HG03460 (cell line): ENCODE results near the gene CENPVL1.
"Not testable (repeated sequence)": the region's sequence is repeated elsewhere in the genome, so short reads cannot be mapped to it uniquely, and the experiment has no call there.

ENCODE experiments used
- ATAC-seq: cut with Tn5 transposase; IDR thresholded peaks from one replicate; pipeline ENCODE4 v1.9.1; 2021; ENCODE audit not compliant: unreplicated experiment

CENPVL1 gene

DNA sequence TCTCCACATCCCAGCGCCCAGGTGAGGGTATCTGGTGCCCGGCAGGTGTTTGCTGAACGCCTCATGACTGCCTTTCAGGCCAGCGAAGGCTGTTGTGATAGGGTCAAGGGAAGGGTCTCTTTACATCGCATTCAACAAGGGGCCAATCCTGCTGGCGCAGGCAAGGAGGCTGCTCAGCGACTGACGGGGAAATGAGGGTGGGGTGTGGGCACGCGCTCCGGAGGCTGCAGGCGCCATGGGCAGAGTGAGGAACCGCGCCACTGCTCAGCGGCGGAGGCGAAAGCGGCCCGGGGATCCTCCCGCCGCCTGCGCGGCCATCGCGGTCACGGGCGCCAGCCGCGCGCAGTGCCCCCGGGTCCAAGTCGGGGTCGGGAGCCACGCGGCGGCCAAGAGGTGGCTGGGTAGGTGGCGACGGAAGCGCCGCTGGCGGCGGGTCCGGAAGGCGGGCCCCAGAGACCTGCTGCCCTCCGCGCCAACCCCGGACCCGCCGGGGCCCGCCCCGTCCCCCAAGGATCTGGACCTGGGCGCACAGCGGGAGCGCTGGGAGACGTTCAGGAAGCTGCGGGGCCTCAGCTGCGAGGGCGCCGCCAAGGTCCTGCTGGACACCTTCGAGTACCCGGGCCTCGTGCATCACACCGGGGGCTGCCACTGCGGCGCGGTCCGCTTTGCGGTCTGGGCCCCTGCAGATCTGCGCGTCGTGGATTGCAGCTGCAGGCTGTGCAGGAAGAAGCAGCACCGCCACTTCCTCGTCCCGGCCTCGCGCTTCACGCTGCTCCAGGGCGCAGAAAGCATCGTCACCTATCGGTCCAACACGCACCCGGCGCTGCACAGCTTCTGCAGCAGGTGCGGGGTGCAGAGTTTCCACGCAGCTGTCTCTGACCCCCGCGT lies at the start of gene CENPVL1:
TSS of gene CENPVL1 (plus strand) at position 236 of the 888 bp plus-strand sequence. CDS start at position 236, 0 bp downstream.
- not testable (repeated sequence) for ATAC-seq

DNA sequence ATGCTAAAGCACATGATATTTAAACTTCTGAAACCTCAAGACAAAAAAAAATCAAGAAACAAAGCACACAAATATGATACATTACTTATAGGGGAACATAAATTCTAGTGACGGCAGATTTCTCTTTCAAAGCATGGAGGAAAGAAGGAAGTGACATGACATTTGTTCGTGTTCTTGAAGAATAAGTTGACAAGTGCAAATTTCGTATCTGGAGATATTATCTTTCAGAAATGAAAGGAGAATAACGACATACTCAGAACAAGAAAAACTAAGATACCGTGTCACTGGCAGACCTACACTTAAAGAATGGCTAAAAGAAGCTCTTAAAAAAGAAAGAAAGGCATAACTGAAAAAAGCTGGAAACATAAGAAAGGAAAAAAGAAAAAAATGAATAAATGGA lies 44.3 kb upstream of the CENPVL1 start:
- ATAC-seq: no peak

DNA sequence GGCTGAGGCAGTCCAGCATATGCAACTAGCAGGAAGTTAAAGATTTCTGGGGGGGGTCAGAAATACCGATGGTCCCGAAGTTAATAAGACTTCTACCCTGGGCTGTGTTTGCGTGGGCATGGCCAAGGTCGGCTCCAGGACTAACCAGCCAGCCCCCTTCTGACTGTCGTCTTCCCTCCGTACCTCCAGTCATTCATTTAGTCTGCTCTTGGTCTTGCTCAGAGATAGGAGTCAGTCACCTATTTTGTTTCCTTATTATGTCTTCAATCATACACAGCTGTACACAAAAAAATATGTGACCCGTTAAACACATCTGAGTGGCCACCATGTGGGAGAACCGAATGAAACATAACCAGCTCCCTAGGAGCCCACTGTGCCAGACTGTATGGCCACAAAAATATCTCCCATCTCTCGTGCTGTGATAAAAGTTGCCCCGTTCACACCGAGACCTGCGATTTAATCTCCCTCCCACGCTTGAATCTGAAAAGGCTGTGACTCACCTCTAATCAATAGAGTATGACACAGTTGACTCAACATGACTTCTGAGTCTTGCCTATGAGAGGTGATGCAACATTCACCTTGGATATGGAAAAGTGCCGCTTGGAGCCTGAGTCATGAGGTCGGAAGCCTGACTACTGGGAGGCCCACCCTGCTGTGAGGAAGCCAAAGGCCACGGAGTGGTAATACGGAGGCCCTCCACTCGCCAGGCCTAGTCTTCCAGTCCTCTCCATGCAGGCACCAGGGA lies 30.5 kb upstream of the CENPVL1 start:
- not testable (repeated sequence) for ATAC-seq

DNA sequence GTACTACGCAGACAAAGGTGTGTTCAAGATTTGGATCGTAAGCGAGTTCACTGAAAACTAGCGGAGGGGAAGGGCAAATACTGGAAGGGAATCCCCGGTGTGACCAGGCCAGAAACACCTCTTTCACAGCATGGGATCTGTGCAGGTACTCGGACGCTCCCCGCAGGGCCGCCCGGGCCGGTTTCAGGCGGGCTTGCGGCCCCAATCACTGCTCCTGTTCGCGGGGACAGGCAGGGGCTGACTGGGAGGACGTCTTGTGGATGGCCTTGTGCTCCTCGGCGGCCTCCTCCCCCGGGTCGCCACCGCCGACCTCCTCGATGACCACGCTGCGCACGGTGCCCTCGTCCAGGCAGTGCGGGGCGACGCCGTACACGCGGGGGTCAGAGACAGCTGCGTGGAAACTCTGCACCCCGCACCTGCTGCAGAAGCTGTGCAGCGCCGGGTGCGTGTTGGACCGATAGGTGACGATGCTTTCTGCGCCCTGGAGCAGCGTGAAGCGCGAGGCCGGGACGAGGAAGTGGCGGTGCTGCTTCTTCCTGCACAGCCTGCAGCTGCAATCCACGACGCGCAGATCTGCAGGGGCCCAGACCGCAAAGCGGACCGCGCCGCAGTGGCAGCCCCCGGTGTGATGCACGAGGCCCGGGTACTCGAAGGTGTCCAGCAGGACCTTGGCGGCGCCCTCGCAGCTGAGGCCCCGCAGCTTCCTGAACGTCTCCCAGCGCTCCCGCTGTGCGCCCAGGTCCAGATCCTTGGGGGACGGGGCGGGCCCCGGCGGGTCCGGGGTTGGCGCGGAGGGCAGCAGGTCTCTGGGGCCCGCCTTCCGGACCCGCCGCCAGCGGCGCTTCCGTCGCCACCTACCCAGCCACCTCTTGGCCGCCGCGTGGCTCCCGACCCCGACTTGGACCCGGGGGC lies 28.2 kb upstream of the CENPVL1 start:
- ATAC-seq: not testable (repeated sequence)

DNA sequence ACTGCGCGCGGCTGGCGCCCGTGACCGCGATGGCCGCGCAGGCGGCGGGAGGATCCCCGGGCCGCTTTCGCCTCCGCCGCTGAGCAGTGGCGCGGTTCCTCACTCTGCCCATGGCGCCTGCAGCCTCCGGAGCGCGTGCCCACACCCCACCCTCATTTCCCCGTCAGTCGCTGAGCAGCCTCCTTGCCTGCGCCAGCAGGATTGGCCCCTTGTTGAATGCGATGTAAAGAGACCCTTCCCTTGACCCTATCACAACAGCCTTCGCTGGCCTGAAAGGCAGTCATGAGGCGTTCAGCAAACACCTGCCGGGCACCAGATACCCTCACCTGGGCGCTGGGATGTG lies 27.6 kb upstream of the CENPVL1 start, which contains the start of gene CENPVL2:
TSS of gene CENPVL2 (minus strand) at position 112 of the 343 bp plus-strand sequence. CDS start at position 112, 0 bp downstream.
- ATAC-seq: not testable (repeated sequence)

DNA sequence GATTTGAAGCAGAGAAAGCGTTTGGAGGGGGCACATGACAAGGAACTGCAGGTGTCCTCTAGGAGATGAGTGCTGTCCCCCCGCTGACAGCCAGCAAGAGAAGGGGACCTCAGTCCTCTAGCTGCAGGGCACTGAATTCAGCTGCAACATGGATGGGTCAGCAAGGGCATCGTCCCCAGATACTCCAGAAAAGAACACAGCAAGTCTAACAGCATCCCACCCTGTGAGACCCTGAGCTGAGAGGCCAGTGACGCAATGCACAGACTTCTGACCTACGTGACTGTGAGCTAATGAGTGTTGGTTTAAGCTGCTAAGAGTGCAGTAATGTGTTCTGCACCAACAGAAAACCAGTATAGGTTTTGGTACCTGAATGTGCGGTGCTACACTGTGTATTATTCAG lies 16.1 kb upstream of the CENPVL1 start:
- ATAC-seq: no peak

DNA sequence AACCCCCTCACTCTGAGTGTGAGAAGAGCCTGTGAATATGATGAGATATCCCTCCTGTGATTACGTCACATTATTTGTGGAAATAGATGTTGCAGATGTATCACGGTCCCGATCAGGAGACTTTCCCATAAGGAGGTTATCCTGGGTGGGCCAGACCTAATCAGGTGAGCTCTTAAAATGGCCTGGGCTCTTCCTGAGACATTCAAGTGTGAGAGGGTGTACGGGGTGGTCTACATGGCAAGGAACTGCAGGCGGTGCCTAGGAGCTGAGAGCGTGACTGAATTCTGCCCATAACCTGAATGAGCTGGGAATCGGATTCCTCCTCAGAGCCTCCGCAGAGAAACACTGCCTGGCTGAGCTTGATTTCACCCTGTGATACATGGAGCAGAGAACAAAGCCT lies 12.9 kb upstream of the CENPVL1 start:
- ATAC-seq: no peak

DNA sequence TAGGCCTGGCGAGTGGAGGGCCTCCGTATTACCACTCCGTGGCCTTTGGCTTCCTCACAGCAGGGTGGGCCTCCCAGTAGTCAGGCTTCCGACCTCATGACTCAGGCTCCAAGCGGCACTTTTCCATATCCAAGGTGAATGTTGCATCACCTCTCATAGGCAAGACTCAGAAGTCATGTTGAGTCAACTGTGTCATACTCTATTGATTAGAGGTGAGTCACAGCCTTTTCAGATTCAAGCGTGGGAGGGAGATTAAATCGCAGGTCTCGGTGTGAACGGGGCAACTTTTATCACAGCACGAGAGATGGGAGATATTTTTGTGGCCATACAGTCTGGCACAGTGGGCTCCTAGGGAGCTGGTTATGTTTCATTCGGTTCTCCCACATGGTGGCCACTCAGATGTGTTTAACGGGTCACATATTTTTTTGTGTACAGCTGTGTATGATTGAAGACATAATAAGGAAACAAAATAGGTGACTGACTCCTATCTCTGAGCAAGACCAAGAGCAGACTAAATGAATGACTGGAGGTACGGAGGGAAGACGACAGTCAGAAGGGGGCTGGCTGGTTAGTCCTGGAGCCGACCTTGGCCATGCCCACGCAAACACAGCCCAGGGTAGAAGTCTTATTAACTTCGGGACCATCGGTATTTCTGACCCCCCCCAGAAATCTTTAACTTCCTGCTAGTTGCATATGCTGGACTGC lies 2.8 kb downstream of the CENPVL1 start:
- ATAC-seq: not testable (repeated sequence)

DNA sequence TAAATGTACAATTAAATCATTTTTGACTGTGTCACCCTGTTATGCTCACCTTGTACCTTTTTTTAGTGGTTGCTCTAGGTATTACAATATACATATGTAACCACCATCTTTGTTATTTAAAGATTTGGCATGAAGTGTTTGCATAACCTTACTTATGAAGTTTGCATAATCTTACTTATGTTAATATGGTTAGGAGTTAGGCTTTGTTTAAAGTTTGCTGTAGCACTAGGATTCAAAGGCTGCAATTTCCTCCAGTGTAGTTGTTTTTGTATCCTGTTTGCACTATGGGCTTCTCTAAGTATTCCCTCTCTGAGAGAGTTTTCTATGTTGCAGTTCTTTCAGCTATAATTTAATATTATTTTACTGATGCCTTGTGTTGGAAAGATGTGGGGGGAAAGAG lies 17.9 kb downstream of the CENPVL1 start:
- ATAC-seq: no peak

DNA sequence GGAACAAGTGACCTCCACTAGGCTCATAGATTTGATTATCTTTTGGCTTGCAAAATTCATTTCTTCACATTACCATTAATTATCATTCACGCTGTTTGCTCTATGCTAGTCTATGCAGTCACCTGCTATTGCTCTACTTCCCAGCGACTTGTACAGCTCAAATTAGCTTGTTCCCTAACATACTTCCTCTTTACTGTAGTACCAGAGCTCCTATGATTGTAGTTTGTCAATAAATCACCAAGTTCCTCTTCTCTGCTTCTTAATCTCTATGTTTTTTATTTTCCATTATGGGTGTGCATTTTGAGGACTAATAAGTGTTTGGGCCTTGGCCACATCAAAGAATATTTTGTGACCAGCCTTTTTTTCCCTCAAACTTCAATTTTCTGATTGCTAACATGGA lies 26.8 kb downstream of the CENPVL1 start:
- no peak for ATAC-seq

DNA sequence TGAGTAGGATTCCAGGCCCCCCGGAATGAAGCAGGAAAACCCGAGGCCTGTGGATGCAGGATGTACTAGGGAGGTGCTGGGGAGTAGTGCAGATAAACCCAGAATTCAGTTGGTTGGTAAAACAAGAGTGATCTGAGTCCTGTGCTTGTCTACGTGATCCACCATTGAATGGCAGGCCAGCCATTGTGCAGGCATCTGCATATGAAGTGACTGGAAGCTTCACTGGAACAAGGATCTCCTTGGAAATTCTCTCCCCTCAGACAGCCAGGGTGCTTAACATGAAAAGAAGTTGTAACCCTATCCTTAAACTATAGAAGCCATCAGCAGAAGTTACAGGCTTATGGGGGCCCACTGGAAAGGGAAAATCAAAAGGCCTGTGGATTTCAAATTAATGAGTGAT lies 32.3 kb downstream of the CENPVL1 start:
- ATAC-seq: no peak

DNA sequence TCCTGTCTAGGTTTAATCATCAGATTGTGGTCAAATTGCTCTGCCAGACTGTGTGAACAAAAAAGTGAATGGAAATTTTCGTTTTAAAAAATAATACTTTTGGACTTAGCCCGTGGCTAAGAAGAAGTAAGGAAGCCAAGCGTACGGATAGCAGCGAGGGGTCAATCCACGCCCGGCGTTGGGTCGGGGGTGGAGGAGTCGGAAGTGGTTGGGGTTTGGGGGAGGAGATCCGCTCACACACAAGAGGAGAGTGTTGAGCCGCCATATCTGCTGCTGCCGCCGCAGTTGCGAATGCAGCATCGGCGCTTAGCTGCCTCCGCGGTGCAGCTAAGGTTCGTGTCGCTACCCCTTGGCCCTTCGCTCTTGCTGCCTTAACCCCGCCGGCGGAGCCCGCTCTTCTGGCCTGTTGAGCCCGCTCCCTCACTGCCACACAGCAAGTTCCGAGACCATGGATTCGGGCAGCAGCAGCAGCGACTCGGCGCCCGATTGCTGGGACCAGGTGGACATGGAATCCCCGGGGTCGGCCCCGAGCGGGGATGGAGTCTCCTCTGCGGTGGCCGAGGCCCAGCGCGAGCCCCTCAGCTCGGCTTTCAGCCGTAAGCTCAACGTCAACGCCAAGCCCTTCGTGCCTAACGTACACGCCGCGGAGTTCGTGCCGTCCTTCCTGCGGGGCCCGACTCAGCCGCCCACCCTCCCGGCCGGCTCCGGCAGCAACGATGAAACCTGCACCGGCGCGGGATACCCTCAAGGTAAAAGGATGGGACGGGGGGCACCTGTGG lies 33.1 kb downstream of the CENPVL1 start, which contains the start of gene GSPT2:
TSS of gene GSPT2 (plus strand) at position 264 of the 779 bp plus-strand sequence. CDS start at position 449, 185 bp downstream.
- peak; percentile 92 for ATAC-seq

DNA sequence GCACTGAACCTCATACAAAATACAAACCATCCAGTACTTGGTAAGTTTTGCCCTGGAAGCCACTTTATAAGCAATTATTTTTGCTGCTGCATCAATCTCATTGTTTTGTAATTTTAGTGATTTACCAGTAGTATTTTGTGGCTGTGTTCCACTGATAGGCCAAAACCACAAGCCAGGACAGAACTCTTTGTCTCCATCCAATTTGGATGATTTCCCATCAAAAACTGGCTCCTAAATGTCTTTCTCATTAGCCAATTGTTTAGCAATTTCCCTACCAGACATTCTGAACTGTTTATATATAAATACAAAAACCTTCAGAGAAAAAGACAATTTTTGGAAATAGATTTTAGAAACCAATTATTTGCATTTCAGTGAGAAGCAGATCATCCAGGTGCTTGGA lies 37.4 kb downstream of the CENPVL1 start:
- ATAC-seq: no peak

DNA sequence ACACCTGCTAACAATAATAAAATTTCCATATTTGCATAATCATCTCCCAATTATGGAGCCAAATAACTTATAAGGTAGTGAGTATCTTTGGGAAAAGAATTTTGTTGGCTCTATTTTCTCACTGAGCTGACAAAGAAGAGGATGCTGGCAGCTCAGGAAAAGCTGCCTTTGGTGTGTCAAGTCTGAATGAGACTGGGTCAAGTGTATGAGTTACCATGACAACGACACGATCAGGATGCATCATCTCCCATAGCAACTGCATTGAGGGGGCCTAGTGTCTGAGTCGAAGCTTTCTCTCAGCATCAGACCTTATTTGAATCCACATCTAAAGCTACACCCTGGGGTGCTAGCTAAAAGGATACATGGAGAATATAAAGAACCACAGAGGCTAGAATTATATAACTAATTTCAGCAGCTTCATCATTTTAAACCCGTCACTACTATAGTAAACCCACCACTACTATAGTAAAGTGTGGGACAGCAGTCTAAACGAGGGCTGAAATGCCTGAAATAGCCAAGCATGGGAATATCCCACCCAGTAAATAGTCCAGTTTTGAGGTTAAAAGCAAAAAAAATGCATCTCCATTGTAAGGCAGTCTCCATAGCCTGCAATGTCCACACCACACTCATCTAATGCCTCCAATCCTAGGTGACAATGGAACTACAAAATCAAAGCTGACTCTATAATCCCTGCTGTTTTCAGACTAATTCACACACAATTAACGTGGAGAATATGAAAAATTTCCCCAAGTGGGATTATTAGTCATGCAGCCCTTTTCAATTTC lies 48.9 kb downstream of the CENPVL1 start:
- no peak for ATAC-seq

DNA sequence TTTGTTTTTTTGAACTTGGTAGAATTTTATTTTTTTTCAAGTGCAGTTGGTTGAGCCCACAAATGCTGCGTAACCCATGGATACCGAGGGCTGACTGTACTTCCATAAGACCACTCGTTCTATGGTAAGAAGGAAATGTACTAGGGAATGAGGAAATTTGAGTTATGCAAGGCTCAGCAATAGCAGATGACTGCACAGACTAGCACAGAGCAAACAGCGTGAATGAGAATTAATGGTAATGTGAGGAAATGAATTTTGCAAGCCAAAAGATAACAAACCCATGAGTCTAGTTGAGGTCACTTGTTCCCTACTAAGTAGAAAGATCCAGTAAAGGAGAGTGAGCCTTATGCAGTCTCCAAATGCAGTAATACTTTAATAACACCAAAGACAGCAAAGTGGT lies 50.3 kb downstream of the CENPVL1 start:
- ATAC-seq: no peak
